ENCODE data around the gene PXDN.
"Not testable (repeated sequence)": the region's sequence is repeated elsewhere in the genome, so short reads cannot be mapped to it uniquely, and the experiment has no call there.

Gene PXDN

DNA sequence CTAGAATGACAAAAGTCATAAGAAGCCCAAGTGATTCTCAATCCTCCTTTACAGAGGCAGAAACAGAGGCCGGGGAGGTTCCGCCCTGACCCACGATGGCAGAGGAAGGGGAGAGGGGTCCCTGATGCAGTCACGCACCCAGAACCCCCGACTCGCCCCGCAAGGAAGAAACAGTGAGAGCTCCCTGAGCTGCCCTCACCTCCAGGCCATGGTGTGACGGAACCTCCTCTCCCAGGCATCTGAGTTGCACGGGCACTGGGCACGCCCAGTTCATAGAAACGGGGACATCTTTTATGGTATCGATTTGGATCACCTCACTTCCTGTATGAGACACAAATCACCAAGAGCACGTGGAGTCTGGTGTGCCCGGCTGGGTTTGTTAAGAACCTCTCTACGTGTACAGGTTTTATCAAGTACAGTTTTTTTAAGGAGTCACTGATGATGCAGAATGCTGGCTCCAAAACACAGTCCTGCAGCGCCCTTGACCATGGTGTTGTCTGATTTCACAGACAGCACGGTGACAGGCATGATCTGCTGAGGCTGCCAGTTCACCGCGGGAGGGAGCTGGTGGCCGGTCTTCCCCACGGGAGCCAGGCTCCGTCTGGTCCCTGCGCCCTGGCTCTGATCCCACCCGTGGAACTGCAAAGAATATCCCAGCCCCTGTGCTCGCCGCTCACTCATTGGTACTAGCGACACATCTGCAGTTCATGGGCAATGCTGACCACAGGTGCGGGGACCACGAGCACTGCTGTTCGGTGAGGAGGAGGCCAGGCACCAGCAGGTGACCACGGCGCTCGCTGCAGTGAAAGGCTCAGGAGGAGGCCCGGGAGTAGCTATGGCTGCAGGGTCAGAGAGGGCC is 35.6 kb downstream of the PXDN start:
- no peak for DNase-seq (ENCODE audit: low read depth in 2 of 3, low spot score in 1 of 3)

DNA sequence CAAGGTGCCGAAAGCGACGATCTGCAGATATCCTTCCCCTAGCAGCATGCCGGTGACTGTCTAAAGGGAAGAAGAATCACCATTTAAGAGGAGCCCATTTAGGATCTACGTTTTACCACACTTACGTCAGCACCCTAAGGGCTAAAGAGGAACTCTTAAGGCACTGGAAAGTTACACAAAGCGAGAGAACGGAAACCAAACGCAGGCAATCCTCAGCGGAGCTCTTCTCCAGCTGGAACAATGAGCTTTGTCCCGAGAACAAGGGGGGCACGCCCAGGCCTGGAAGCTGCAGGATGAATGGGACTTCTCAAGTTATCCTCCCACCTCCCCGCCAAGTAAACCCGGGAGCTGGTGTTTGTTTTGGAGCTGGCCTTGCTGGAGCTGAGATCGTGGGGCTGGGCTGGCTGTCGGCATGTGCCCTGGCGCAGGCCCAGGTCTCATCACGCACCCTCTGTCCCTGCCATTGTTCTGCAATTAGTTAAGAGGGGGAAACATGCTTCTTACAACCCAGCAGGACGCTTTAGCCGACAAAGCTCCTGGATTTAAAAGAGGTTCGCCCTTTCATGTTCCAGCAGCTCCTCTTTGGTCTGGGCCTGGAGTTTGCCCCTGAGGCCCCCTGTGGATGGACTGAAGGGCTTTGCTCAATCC is 36.4 kb downstream of the PXDN start:
- DNase-seq (ENCODE audit: low read depth in 2 of 3, low spot score in 1 of 3): no peak

- not testable (repeated sequence) for DNase-seq (ENCODE audit: low read depth in 2 of 3, low spot score in 1 of 3)
These were observed 38.0 kb downstream of the PXDN start for GRCh38 chr2:1706089-1706841.

- DNase-seq (ENCODE audit: low read depth in 2 of 3, low spot score in 1 of 3): no peak
These were observed 38.7 kb downstream of the PXDN start for GRCh38 chr2:1705557-1706076.

GRCh38 chr2:1704631-1705556 is 39.4 kb downstream of the PXDN start:
- no peak for DNase-seq (ENCODE audit: low read depth in 2 of 3, low spot score in 1 of 3)

DNA sequence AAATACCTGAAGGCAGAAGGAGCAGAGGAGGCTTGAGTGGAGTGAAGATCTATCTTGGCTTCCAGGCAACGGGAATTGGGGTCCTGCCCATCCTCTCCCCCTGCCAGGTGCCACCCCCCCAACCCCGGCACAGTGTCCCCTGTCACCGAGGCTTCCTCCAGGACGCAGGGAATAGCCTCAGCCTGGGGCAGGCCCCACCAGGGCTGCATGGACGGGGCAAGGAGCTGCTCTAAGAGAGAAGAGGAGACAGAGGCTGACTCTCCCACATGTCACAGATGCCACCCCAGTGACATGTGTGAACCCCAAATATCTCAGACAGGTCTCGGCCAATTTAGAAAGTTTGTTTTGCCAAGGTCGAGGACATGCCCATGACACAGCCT is 42.1 kb downstream of the PXDN start:
- no peak for DNase-seq (ENCODE audit: low read depth in 2 of 3, low spot score in 1 of 3)

GRCh38 chr2:1701556-1702185 is 42.6 kb downstream of the PXDN start:
- no peak for DNase-seq (ENCODE audit: low read depth in 2 of 3, low spot score in 1 of 3)

DNA sequence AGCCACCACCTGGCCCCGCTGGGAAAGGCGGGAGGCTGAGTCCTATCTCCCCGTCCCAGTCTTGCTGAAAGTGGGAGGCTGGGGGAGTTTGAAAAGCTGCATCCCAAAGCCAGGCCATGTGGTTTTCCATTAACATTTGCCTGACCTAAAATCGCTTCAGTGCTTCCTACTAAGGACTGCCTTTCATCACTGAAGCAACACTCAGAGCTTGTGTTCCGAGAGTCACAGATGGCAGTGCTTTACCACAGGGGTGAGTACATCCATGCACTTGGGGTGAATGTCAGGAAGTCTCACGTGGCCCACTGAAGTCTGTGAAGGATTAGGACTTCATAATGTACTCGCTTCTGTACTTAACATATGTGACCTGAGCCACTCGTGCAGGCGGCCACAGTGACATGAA is 43.3 kb downstream of the PXDN start:
- no peak for DNase-seq (ENCODE audit: low read depth in 2 of 3, low spot score in 1 of 3)

- DNase-seq (ENCODE audit: low read depth in 2 of 3, low spot score in 1 of 3): not testable (repeated sequence)
These were observed 43.9 kb downstream of the PXDN start for GRCh38 chr2:1700427-1700826.

- no peak for DNase-seq (ENCODE audit: low read depth in 2 of 3, low spot score in 1 of 3)
These were observed 45.9 kb downstream of the PXDN start for GRCh38 chr2:1698188-1698945.

- DNase-seq (ENCODE audit: low read depth in 2 of 3, low spot score in 1 of 3): no peak
These were observed 46.7 kb downstream of the PXDN start for GRCh38 chr2:1697601-1698000.

DNA sequence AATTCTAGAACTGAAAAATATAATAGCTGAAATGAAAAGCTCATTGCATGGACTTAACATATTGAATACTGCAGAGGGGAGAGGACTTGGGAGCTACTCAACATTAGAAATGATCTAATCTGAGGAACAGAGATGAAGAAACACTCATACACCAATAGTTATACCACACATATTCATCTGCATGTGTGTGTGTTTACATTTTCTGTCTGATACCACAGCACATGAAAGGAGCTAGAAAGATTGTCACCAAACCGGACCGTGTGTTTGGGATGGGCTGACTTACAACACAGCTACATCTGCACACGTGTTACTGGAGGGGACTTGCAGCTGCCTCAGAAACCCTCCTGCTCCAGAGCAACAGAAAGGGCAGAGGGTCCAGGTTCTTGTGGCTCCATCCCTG is 47.8 kb downstream of the PXDN start:
- no peak for DNase-seq (ENCODE audit: low read depth in 2 of 3, low spot score in 1 of 3)

- no peak for DNase-seq (ENCODE audit: low read depth in 2 of 3, low spot score in 1 of 3)
These were observed 49.7 kb downstream of the PXDN start for GRCh38 chr2:1694371-1695271.

DNA sequence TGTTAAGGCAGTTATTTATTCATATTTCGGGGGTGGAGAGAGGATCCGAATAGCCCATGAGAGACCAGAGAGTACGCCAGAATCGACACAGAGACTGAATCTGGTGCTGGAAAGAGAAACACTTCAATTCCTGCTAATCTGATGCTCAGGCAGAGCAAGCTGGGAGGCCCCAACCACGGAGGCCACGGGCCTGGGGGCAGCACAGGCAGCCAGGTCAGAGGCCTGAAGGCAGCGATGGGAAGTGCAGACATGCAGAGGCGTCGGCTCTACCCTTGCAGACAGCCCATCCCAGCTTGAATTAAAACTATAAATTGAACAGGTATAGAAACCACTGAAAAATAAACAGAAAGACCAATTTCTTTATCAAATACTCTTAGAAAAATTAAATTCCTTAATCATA is 50.6 kb downstream of the PXDN start:
- no peak for DNase-seq (ENCODE audit: low read depth in 2 of 3, low spot score in 1 of 3)

DNA sequence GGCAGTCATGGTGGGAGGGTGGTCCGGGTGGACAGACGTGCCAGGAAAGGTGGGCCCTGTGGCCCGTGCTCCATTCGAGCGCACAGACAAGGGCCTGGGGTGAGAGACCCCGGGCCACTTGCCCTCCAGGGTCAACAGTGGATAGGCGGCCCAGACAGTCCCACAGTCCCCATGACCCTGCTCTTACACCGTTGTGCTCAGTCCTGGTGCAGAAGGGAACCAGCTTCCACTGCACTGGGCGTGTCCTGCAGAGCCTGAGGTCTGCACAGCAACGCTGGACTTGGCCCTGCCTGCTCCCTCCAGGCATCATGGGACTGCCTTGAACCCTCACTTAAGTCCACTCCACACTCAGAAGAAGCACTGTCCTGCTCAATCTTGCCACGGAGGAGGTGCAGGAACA is 52.0 kb downstream of the PXDN start:
- DNase-seq (ENCODE audit: low read depth in 2 of 3, low spot score in 1 of 3): no peak

DNA sequence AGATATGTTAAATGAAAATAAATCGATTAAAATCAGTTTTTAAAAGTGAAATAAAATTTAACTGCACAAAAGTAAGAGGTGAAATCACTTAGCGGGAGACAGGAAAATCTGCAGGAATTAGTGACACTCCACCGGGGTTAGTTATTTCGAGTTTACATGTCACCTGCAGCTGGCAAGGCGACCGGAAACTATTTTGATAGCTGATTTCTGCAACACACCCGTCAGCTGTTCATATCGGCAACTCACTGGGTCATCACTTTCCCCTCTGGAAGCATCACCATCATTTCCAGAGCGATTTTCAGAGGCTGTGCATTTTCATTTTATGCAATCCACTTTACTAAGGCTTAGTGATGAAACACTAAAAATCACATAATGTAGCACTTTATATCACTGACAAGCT is 52.9 kb downstream of the PXDN start:
- DNase-seq (ENCODE audit: low read depth in 2 of 3, low spot score in 1 of 3): no peak

DNA sequence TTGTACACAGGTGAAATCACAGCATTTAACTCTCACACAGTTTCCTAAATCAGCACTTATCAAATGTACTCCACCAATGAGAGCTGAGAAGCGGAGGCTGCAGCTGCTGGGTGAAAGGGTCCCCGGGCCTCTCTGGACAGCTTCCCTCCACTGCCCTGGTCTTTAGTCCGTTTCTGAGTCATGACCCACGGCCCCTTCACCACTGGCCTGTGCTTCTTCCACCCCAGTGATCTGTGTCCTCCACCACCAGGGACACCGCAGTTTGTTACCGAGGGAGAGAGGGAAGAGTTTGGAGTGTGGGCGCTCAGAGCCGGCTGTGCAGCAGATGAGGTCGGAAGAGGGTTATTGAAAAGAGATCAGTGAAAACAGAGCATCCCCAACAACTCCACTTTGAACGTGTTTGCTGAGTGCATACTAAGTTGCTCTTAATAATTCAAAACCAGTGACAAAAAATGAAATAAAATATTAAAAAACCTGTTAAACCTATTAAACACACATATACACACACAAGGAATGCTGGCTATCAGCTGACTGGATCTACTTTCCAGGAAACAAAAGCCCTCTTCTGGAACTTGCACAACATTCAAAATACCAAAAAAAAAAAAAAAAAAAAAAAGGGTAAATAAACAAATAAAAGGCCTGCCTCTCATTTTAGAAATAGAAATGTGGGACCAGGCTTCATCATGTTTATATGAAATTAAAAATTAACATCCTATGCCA is 54.1 kb downstream of the PXDN start:
- no peak for DNase-seq (ENCODE audit: low read depth in 2 of 3, low spot score in 1 of 3)

- no peak for DNase-seq (ENCODE audit: low read depth in 2 of 3, low spot score in 1 of 3)
These were observed 55.5 kb downstream of the PXDN start for GRCh38 chr2:1688859-1689258.

Measured in stimulated activated CD4-positive, alpha-beta T cell treated with anti-CD3 and anti-CD28 coated beads, Interleukin-12 subunit alpha, Interleukin-12 subunit beta, amount 100 ng/mL, for 48 hours (primary cell).